GM23338 (cell line): ENCODE results near the gene CELF2. TPM values are rescaled to one million over a fixed set of nuclear protein-coding genes. Genes with fewer than 3 reads are reported as not detected.

Experiments
- ATAC-seq: fragments of 200-7000 bp; cut with Tn5 transposase; 3 replicates; pipeline ENCODE4 v1.9.1; 2020
- DNase-seq: peaks from one replicate; pipeline ENCODE4 v3.0.0-alpha.2; 2015; ENCODE audit warnings: low spot score
- H2AFZ ChIP-seq: fragments of 200-600 bp; sonication (generic); 2 replicates; pipeline ENCODE4 v1.8.0; 2016; ENCODE audit warnings: antibody characterized with exemption, mild to moderate bottlenecking, moderate library complexity
- H3F3A ChIP-seq: fragments of 200-600 bp; sonication (generic); replicated peaks from 2 replicates; pipeline ENCODE4 v1.8.0; 2017; ENCODE audit warnings: antibody characterized with exemption, mixed run types, low read depth
- H3K27ac ChIP-seq: fragments of 200-600 bp; sonication (generic); 2 replicates; pipeline ENCODE4 v1.6.1; 2016; ENCODE audit warnings: low read depth
- H3K27me3 ChIP-seq: fragments of 200-600 bp; sonication (generic); 2 replicates; pipeline ENCODE4 v1.8.0; 2016; ENCODE audit warnings: mild to moderate bottlenecking, mixed run types, moderate library complexity; ENCODE audit not compliant: insufficient read depth
- H3K36me3 ChIP-seq: fragments of 200-600 bp; sonication (generic); 2 replicates; pipeline ENCODE4 v1.8.0; 2016; ENCODE audit warnings: mild to moderate bottlenecking; ENCODE audit not compliant: insufficient read depth
- H3K4me1 ChIP-seq: fragments of 200-600 bp; sonication (generic); 2 replicates; pipeline ENCODE4 v1.8.0; 2016; ENCODE audit warnings: mild to moderate bottlenecking, moderate library complexity; ENCODE audit not compliant: insufficient read depth
- H3K4me2 ChIP-seq: fragments of 200-600 bp; sonication (generic); 2 replicates; pipeline ENCODE4 v1.7.1; 2017; ENCODE audit warnings: mixed run types
- H3K4me3 ChIP-seq: fragments of 200-600 bp; sonication (generic); 2 replicates; pipeline ENCODE4 v1.6.1; 2016; ENCODE audit warnings: mixed run types
- H3K79me2 ChIP-seq: fragments of 200-600 bp; sonication (generic); replicated peaks from 2 replicates; pipeline ENCODE4 v1.8.0; 2017; ENCODE audit warnings: mild to moderate bottlenecking; ENCODE audit not compliant: insufficient read depth
- H3K9me2 ChIP-seq: fragments of 200-600 bp; sonication (generic); 2 replicates; pipeline ENCODE4 v1.8.0; 2017; ENCODE audit not compliant: insufficient read depth
- H4K20me1 ChIP-seq: fragments of 200-600 bp; sonication (generic); replicated peaks from 2 replicates; pipeline ENCODE4 v1.8.0; 2017; ENCODE audit warnings: mild to moderate bottlenecking; ENCODE audit not compliant: insufficient read depth
- H3K27ac Mint-ChIP-seq: 2 replicates; pipeline ENCODE4 v1.8.0; 2020; ENCODE audit warnings: inconsistent platforms, mild to moderate bottlenecking, moderate library complexity, mixed read lengths
- H3K27me3 Mint-ChIP-seq: 3 replicates; pipeline ENCODE4 v1.8.0; 2022; ENCODE audit warnings: low read depth, mild to moderate bottlenecking, moderate library complexity, mixed read lengths, inconsistent platforms; ENCODE audit not compliant: insufficient read depth, poor library complexity
- H3K36me3 Mint-ChIP-seq: 3 replicates; pipeline ENCODE4 v1.8.0; 2021; ENCODE audit warnings: low read depth, mild to moderate bottlenecking, inconsistent platforms, moderate library complexity, mixed read lengths
- H3K4me1 Mint-ChIP-seq: 3 replicates; pipeline ENCODE4 v1.8.0; 2020; ENCODE audit warnings: mild to moderate bottlenecking, inconsistent platforms, mixed read lengths
- H3K4me3 Mint-ChIP-seq: 3 replicates; pipeline ENCODE4 v1.8.0; 2021; ENCODE audit warnings: moderate library complexity, mild to moderate bottlenecking, inconsistent platforms, mixed read lengths
- H3K9me3 Mint-ChIP-seq: 3 replicates; pipeline ENCODE4 v1.8.0; 2020; ENCODE audit warnings: moderate library complexity, mild to moderate bottlenecking, inconsistent platforms, mixed read lengths
- EZH2 ChIP-seq: fragments of 200-600 bp; sonication (generic); IDR thresholded peaks from one replicate; pipeline ENCODE4 v1.8.0; 2017; ENCODE audit warnings: antibody characterized with exemption, mild to moderate bottlenecking, low read depth; ENCODE audit not compliant: unreplicated experiment
- EZH2phosphoT487 ChIP-seq: fragments of 200-600 bp; sonication (generic); IDR thresholded peaks from one replicate; pipeline ENCODE4 v1.8.1; 2018; ENCODE audit warnings: antibody characterized with exemption; ENCODE audit not compliant: unreplicated experiment
- JUNB ChIP-seq: IDR thresholded peaks from one replicate; pipeline ENCODE4 v1.6.1; 2016; ENCODE audit warnings: antibody characterized with exemption; ENCODE audit not compliant: unreplicated experiment
- NANOG ChIP-seq: IDR thresholded peaks from 2 replicates; pipeline ENCODE4 v1.6.1; 2016; ENCODE audit warnings: antibody characterized with exemption, borderline replicate concordance
- STAT1 ChIP-seq: IDR thresholded peaks from one replicate; pipeline ENCODE4 v1.6.1; 2016; ENCODE audit warnings: antibody characterized with exemption; ENCODE audit not compliant: unreplicated experiment
- ZNF114 ChIP-seq: fragments of 250-450 bp; sonication (Bioruptor Pico); IDR thresholded peaks from 2 replicates; pipeline ENCODE4 v1.5.0; 2020; ENCODE audit warnings: mild to moderate bottlenecking, moderate library complexity
- ZNF462 ChIP-seq: fragments of 250-450 bp; sonication (Bioruptor Pico); IDR thresholded peaks from 2 replicates; pipeline ENCODE4 v1.5.0; 2020; ENCODE audit warnings: mild to moderate bottlenecking, moderate library complexity
- polyA plus RNA-seq: library from polyadenylated mRNA; unstranded; fragments of >200 nt; fragmentation: Nextera tagmentation; extraction: Ambion mirVana; gene quantifications from 2 replicates; pipeline ENCODE4 v1.2.1, GENCODE V29; 2016
- total RNA-seq: library from RNA; depleted of rRNA; stranded (reverse); fragments of >200 nt; shearing (Covaris generic); gene quantifications from 2 replicates; pipeline ENCODE4 v1.2.3, GENCODE V29; 2014

The CELF2 gene
- total and polyA plus RNA-seq, 2 experiments from 2014 or later = 18.1 to 22.5 TPM

GRCh38 chr10:11243425-11244222 is 226.0 kb downstream of the CELF2 start (continued):
- TF ChIP-seq ZNF462 (CRISPR knock-in tag) (no peak), STAT1 (no peak), ZNF114 (CRISPR knock-in tag) (no peak)

- H3K4me1 ChIP-seq = peaks cover 14% of the 10 kb centered on the region
- H3K27ac ChIP-seq = no peak overlapping the region
- H3K4me2 ChIP-seq = no peak overlapping the region
- ATAC-seq (no peak), DNase-seq (no peak)
- 0 out of 2 replicates have a peak, but pooled peaks cover 3% of the 10 kb centered on the region for H3K79me2 ChIP-seq
- Mint-ChIP-seq H3K36me3 (no peaks in the 10 kb centered on the region), H3K27me3 (no peaks in the 10 kb centered on the region), H3K4me3 (no peak overlapping the region), H3K9me3 (no peaks in the 10 kb centered on the region), H3K27ac (no peak overlapping the region), H3K4me1 (peaks cover 17% of the 10 kb centered on the region)
- no peak overlapping the region for H3K4me3 ChIP-seq
- no peaks in the 10 kb centered on the region for H3K27me3 ChIP-seq
- H3F3A ChIP-seq = no peaks in the 10 kb centered on the region
- H4K20me1 ChIP-seq = no peaks in the 10 kb centered on the region
- H3K36me3 ChIP-seq = no peaks in the 10 kb centered on the region
- H3K9me2 ChIP-seq = no peaks in the 10 kb centered on the region
- no peak overlapping the region for H2AFZ ChIP-seq
- TF ChIP-seq ZNF462 (CRISPR knock-in tag) (no peak), NANOG (no peak), EZH2 (no peak), ZNF114 (CRISPR knock-in tag) (no peak), EZH2phosphoT487 (no peak), JUNB (no peak)
Measured at GRCh38 chr10:11245095-11245479, 227.4 kb downstream of the CELF2 start.
